ENCODE results near the gene ZNF12. TPM values are rescaled to one million over a fixed set of nuclear protein-coding genes. Genes with fewer than 3 reads are reported as not detected.
A peak's percentile ranks its signal among the peaks of the same experiment; 100 is the strongest.

Gene ZNF12
- total RNA-seq, 1 experiment from 2014 or later = 18.8 TPM

DNA sequence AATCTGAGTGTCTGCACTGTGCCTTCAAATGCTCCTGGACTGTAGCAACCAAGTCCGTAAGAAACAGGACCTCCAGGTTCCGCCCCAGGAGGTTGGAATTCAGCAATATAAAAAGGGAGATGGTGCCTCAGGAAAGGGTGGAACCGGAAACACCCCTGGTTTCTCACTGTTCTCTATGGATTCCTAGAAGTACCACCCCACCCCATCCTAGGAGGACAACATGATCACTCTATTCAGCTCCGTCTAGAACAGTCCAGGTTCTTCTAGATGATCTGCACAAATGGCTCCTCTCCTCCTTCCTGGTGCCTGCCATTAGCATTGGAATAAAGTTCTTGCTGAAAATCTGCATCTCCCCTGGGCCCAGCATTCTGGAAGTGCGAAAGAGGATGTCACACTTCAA lies 7.6 kb upstream of the ZNF12 start:
- Histone ChIP-seq H3K9me3 (ENCODE audit: low read depth, low read length, poor library complexity, severe bottlenecking) (no peaks in the 10 kb centered on the region), H3K36me3 (ENCODE audit: insufficient read depth, low read length, poor library complexity, severe bottlenecking) (no peaks in the 10 kb centered on the region), H3K4me1 (ENCODE audit: insufficient read depth, low read length, poor library complexity, severe bottlenecking) (no peaks in the 10 kb centered on the region), H3K27me3 (replicated peaks; ENCODE audit: insufficient read depth, low read depth, low read length, poor library complexity) (no peaks in the 10 kb centered on the region), H3K4me3 (ENCODE audit: low read depth, low read length, poor library complexity, severe bottlenecking) (no peak overlapping the region), H3K27ac (ENCODE audit: low read depth, low read length, poor library complexity, severe bottlenecking) (no peak overlapping the region)
- no peak for DNase-seq (ENCODE audit: low spot score)
- intact Hi-C loops (cut with micrococcal nuclease; ENCODE audit: unreplicated experiment) = no loop called here
- BruUV-seq (replicated peaks) = no TSS peak
- ChIA-PET CTCF (no interaction called here), POLR2A (ENCODE audit: low non-redundant PET) (no interaction called here)
- TF ChIP-seq CTCF (conservative IDR thresholded peaks at IDR 0.05; ENCODE audit: low read depth, low read length) (no peak), EZH2 (IDR thresholded peaks at IDR 0.05; ENCODE audit: borderline replicate concordance, low read depth, low read length, poor library complexity, severe bottlenecking) (no peak)

- H3K27ac ChIP-seq (ENCODE audit: low read depth, low read length, poor library complexity, severe bottlenecking) = no peak overlapping the region
- ChIA-PET POLR2A (ENCODE audit: low non-redundant PET) (no interaction called here), CTCF (no interaction called here)
- H3K4me1 ChIP-seq (ENCODE audit: insufficient read depth, low read length, poor library complexity, severe bottlenecking) = no peaks in the 10 kb centered on the region
- intact Hi-C loops (cut with micrococcal nuclease; ENCODE audit: unreplicated experiment) = no loop called here
- H3K4me3 ChIP-seq (ENCODE audit: low read depth, low read length, poor library complexity, severe bottlenecking) = no peak overlapping the region
- BruUV-seq (replicated peaks) = no TSS peak
- H3K36me3 ChIP-seq (ENCODE audit: insufficient read depth, low read length, poor library complexity, severe bottlenecking) = peaks cover 5% of the 10 kb centered on the region
- peak; percentile 28 for DNase-seq (ENCODE audit: low spot score)
- H3K27me3 ChIP-seq (replicated peaks; ENCODE audit: insufficient read depth, low read depth, low read length, poor library complexity) = no peaks in the 10 kb centered on the region
- peaks cover 8% of the 10 kb centered on the region for H3K9me3 ChIP-seq (ENCODE audit: low read depth, low read length, poor library complexity, severe bottlenecking)
- TF ChIP-seq CTCF (conservative IDR thresholded peaks at IDR 0.05; ENCODE audit: low read depth, low read length) (no peak), EZH2 (IDR thresholded peaks at IDR 0.05; ENCODE audit: borderline replicate concordance, low read depth, low read length, poor library complexity, severe bottlenecking) (no peak)
Measured at GRCh38 chr7:6709808-6710207, 3.1 kb upstream of the ZNF12 start.

DNA sequence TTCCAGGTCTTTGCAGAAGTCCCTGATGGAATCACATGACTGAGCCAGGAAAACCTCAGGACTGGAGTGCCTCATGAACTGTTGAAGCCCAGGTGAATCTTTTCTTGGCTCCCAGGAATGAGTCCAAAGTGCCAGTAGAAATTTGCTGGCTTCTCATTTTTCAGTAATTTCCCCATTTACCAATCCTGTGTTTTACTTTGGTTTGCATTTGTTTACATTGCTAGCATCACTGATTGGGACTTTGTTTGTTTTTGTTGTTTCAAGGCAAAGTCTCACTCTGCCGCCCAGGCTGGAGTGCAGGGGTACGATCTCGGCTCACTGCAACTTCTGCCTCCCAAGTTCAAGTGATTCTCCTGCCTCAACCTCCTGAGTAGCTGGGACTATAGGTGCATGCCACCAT lies 1.6 kb upstream of the ZNF12 start:
- BruUV-seq (replicated peaks) = no TSS peak
- H3K27ac ChIP-seq (ENCODE audit: low read depth, low read length, poor library complexity, severe bottlenecking) = no peak overlapping the region

More for the DNA sequence above, 1.6 kb upstream of the ZNF12 start:
- Histone ChIP-seq H3K9me3 (ENCODE audit: low read depth, low read length, poor library complexity, severe bottlenecking) (peaks cover 21% of the 10 kb centered on the region), H3K4me1 (ENCODE audit: insufficient read depth, low read length, poor library complexity, severe bottlenecking) (no peaks in the 10 kb centered on the region), H3K4me3 (ENCODE audit: low read depth, low read length, poor library complexity, severe bottlenecking) (no peak overlapping the region), H3K27me3 (replicated peaks; ENCODE audit: insufficient read depth, low read depth, low read length, poor library complexity) (no peaks in the 10 kb centered on the region), H3K36me3 (ENCODE audit: insufficient read depth, low read length, poor library complexity, severe bottlenecking) (peaks cover 20% of the 10 kb centered on the region)
- ChIA-PET CTCF (no interaction called here), POLR2A (ENCODE audit: low non-redundant PET) (no interaction called here)
- DNase-seq (ENCODE audit: low spot score) = no peak
- TF ChIP-seq EZH2 (IDR thresholded peaks at IDR 0.05; ENCODE audit: borderline replicate concordance, low read depth, low read length, poor library complexity, severe bottlenecking) (no peak), CTCF (conservative IDR thresholded peaks at IDR 0.05; ENCODE audit: low read depth, low read length) (no peak)
- intact Hi-C loops (cut with micrococcal nuclease; ENCODE audit: unreplicated experiment) = no loop called here

All from A673 (cell line).